Thyroid gland (tissue), 4 donors: ENCODE results near the gene RARG. TPM values are rescaled to one million over a fixed set of nuclear protein-coding genes. Genes with fewer than 3 reads are reported as not detected.

ENCODE experiments used
- DNase-seq, 2 donors: peaks; one replicate each; pipeline ENCODE4 v3.0.0-alpha.2; 2019
- H3K27ac ChIP-seq, 3 donors: fragments of 200-600 bp; sonication (generic); 1 replicate in 2 of 3; 2 replicates in 1 of 3; pipeline ENCODE4 v1.5.1; 2016 to 2019; ENCODE audit warnings: mild to moderate bottlenecking in 1 of 3, moderate library complexity in 1 of 3
- H3K27me3 ChIP-seq: fragments of 200-600 bp; sonication (generic); one replicate; pipeline ENCODE4 v1.5.1; 2019
- H3K36me3 ChIP-seq, 2 donors: fragments of 200-600 bp; sonication (generic); one replicate each; pipeline ENCODE4 v1.5.1; 2016 to 2019
- H3K4me1 ChIP-seq, 2 donors: fragments of 200-600 bp; sonication (generic); one replicate each; pipeline ENCODE4 v1.5.1; 2017 to 2019
- H3K4me3 ChIP-seq, 3 donors: fragments of 200-600 bp; sonication (generic); replicated peaks in 1 of 3; 1 replicate in 2 of 3; 2 replicates in 1 of 3; pipeline ENCODE4 v1.5.1; 2016; ENCODE audit warnings: mild to moderate bottlenecking in 1 of 3
- H3K9me3 ChIP-seq: fragments of 200-600 bp; sonication (generic); one replicate; pipeline ENCODE4 v1.5.1; 2017
- POLR2A ChIP-seq, 2 donors: fragments of 450-650 bp; IDR thresholded peaks; one replicate each; pipeline ENCODE4 v1.6.1; 2017; ENCODE audit warnings: antibody characterized with exemption in 2 of 2, mild to moderate bottlenecking in 2 of 2, moderate library complexity in 1 of 2
- WGBS, 2 donors: methylation state at CpG; one replicate each; pipeline ENCODE4 v1.1.5; 2017; 5-methylcytosine and 5-hydroxymethylcytosine counted together
- intact Hi-C: fragments of 100-400 bp; cut with DNase I; formaldehyde crosslinking; loops from one replicate; pipeline ENCODE4 v1.15.1; 2023
- total RNA-seq, 4 donors: library from RNA; depleted of rRNA; stranded (reverse); fragments of >200 nt; gene quantifications; one replicate each; pipeline ENCODE4 v1.2.3, GENCODE V29; 2016
- TF ChIP-seq, protein P1 (sequence below), 6 experiments: fragments of 200-600 bp in 3 of 6; fragments of 450-650 bp in 3 of 6; sonication (generic) in 3 of 6; IDR thresholded peaks; one replicate each; pipeline ENCODE4 v1.5.1; 2016 to 2019; ENCODE audit warnings: antibody characterized with exemption in 6 of 6, mild to moderate bottlenecking in 2 of 6, inconsistent platforms in 1 of 6, moderate library complexity in 1 of 6

Gene RARG
- total RNA-seq, 4 donors from 2014 or later: 13.6 to 27.7 (median 23.8) TPM

DNA sequence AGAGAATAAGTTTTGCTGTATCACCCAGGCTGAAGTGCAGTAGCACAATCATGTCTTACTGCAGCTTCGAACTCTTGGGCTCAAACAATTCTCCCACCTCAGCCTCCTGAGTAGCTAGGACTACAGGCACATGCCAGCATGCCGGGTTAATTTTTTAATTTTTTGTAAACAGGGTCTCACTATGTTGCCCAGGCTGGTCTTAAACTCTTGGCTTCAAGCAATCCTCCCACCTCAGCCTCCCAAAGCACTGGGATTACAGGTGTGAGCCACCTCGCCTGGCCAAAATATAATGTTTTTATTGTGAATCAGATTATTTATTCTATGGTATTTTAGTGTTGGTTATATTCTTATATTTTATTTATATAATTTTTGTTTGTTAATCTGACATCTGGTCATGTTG lies 55.3 kb downstream of the RARG start:
- DNase-seq: no peak
- H3K9me3 ChIP-seq: no peaks in the 10 kb centered on the region
- no peaks in the 10 kb centered on the region for H3K27me3 ChIP-seq
- 98 to 99% methylated on average over 3 of the region's 3 CpGs for WGBS, 2 donors
- intact Hi-C loops: no loop called here
- H3K4me1 ChIP-seq: peaks cover 6 to 9% of the 10 kb centered on the region in 2 donors
- TF ChIP-seq POLR2A (IDR thresholded peaks at IDR 0.05): no peak
- TF ChIP-seq, protein P1, sequence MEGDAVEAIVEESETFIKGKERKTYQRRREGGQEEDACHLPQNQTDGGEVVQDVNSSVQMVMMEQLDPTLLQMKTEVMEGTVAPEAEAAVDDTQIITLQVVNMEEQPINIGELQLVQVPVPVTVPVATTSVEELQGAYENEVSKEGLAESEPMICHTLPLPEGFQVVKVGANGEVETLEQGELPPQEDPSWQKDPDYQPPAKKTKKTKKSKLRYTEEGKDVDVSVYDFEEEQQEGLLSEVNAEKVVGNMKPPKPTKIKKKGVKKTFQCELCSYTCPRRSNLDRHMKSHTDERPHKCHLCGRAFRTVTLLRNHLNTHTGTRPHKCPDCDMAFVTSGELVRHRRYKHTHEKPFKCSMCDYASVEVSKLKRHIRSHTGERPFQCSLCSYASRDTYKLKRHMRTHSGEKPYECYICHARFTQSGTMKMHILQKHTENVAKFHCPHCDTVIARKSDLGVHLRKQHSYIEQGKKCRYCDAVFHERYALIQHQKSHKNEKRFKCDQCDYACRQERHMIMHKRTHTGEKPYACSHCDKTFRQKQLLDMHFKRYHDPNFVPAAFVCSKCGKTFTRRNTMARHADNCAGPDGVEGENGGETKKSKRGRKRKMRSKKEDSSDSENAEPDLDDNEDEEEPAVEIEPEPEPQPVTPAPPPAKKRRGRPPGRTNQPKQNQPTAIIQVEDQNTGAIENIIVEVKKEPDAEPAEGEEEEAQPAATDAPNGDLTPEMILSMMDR (IDR thresholded peaks at IDR 0.05): no peak
- no peak overlapping the region for H3K4me3 ChIP-seq
- H3K27ac ChIP-seq: no peak overlapping the region
- peaks cover 1 to 4% of the 10 kb centered on the region in 2 donors for H3K36me3 ChIP-seq

DNA sequence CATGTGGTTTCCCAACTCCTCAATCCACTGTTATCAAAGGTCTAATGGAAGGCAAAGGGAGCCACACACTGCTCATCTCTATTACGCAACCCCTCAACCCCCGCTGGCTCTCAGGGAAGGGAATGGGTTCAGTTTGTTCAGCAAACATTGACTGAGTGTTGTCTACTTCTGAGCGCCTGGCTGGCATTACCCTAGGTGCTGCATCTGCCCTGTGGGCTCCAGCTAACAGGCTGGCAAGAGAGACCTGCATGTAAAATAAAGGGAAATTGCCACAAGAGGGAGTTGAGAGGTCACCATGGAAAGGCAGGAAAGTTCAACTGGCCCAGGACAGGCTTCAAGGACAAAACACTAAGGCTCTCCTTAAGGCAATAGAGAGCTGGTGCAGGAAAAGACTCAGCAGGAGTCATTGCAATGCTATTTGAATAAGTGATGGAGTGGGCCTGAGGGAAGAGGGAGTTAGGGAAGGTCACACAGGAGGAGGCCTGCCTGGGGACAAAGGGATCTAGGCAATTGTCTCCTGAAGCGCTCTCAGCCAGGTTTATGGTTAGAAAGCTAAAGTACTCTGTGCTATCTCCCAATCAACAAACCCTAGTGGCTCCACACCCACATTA lies 57.0 kb downstream of the RARG start:
- Histone ChIP-seq H3K27ac (no peak overlapping the region), H3K36me3 (peaks cover 0 to 4% of the 10 kb centered on the region in 2 donors), H3K9me3 (no peaks in the 10 kb centered on the region), H3K4me1 (peaks cover 0 to 5% of the 10 kb centered on the region in 2 donors), H3K27me3 (no peaks in the 10 kb centered on the region), H3K4me3 (no peak overlapping the region)
- intact Hi-C loops: no loop called here
- TF ChIP-seq, protein P1 (IDR thresholded peaks at IDR 0.05): peak in 2 of 6 experiments; percentile 25 to 26
- no peak for TF ChIP-seq POLR2A (IDR thresholded peaks at IDR 0.05)
- DNase-seq: no peak
- WGBS, 2 donors: 81 to 86% methylated on average over 4 of the region's 4 CpGs

DNA sequence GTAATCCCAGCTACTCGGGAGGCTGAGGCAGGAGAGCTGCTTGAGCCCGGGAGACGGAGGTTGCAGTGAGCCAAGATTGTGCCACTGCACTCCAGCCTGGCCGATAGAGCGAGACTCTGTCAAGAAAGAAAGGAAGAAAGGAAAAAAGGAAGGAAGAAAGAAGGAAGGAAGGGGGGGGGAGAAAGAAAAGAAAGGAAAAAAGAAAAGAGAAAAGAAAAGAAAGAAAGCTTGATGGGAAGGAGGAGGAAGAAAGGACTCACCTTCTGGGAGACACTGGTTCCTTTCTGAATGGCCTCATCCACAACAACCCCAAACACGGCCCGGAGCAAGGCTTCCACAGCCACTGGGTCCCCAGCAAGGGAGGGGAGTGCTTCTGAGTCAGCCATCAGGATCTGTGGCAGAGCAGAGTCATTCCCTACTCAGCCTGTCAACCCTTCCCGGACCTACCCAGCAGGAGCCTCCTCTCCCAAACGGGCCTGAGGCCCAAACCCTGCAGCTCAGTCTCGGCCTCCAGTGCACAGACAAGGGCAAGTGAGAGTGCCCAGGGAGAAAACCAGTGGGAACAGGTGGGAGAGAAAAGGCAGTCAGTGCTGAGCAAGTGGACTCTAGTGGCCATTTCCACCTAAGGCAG lies 58.8 kb downstream of the RARG start:
- H3K9me3 ChIP-seq: no peaks in the 10 kb centered on the region
- 87 to 92% methylated on average over 8 to 10 of the region's 10 CpGs for WGBS, 2 donors
- intact Hi-C loops: no loop called here
- no peak overlapping the region for H3K27ac ChIP-seq
- no peaks in the 10 kb centered on the region for H3K4me1 ChIP-seq
- TF ChIP-seq, protein P1 (IDR thresholded peaks at IDR 0.05): no peak
- no peak for TF ChIP-seq POLR2A (IDR thresholded peaks at IDR 0.05)
- H3K27me3 ChIP-seq: no peaks in the 10 kb centered on the region
- H3K4me3 ChIP-seq: no peak overlapping the region
- no peak for DNase-seq
- H3K36me3 ChIP-seq: peaks cover 0 to 4% of the 10 kb centered on the region in 2 donors

DNA sequence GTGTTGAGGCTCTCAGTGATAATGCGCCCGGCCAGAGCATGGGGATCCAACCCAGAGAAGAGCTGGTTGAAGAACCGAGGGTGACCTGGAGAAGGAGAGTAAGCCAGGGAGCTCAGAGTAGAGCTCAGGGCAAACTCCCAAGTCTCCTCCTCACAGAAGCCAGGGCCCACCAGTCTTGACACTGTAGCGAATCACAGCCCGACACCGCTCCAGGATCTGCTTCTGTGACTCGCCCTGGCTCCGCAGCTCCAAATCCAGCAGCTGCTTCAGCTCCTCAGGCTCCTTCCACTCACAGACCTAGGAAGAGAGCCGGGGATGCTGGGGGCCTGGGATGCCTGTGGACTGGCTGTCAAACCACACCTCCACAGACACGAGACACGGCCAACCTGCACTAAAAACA lies 59.7 kb downstream of the RARG start:
- Histone ChIP-seq H3K9me3 (no peaks in the 10 kb centered on the region), H3K4me3 (no peak overlapping the region), H3K27me3 (no peaks in the 10 kb centered on the region), H3K27ac (no peak overlapping the region), H3K4me1 (no peaks in the 10 kb centered on the region), H3K36me3 (peaks cover 0 to 4% of the 10 kb centered on the region in 2 donors)
- no peak for DNase-seq
- intact Hi-C loops: no loop called here
- whole genome bisulfite sequencing, 2 donors: 93 to 95% methylated on average over 11 of the region's 11 CpGs
- TF ChIP-seq, protein P1 (IDR thresholded peaks at IDR 0.05): no peak
- TF ChIP-seq POLR2A (IDR thresholded peaks at IDR 0.05): no peak

DNA sequence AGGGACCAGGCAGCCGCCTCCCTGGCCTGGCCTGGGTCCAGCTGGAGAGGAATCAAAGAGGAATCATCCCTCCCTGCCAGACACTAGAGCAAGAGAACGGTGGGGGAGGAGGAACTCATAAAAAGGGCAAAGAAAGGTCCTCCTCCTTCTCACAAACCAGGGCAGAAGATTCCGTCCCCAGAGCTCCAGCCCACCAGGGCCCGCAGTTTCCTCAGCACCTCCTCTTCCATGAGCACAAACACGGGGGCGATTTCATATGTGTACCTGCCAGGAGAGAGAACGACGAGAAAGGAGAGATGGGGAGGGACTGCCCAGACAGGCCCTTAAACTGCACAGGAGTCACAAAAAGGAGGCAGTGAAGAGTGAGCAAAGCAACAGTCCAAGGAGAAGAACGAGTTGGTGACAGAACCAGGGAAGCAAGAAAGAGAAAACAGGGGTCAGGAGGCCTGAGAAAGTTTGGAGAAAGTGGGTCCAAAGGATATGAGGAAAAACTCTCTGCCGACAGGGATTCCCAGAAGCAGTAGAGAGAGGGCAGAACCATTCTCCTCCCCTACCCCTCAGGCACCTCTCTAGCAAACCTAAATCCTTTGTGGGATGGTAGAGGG lies 60.2 kb downstream of the RARG start:
- H3K36me3 ChIP-seq: peaks cover 0 to 4% of the 10 kb centered on the region in 2 donors
- WGBS, 2 donors: 52 to 54% methylated on average over 10 of the region's 10 CpGs
- H3K9me3 ChIP-seq: no peaks in the 10 kb centered on the region
- no peaks in the 10 kb centered on the region for H3K4me1 ChIP-seq
- TF ChIP-seq POLR2A (IDR thresholded peaks at IDR 0.05): no peak
- TF ChIP-seq, protein P1 (IDR thresholded peaks at IDR 0.05): no peak
- H3K27ac ChIP-seq: no peak overlapping the region
- DNase-seq: no peak
- intact Hi-C loops: no loop called here
- no peak overlapping the region for H3K4me3 ChIP-seq
- no peaks in the 10 kb centered on the region for H3K27me3 ChIP-seq
